Stimulated activated CD4-positive, alpha-beta T cell treated with anti-CD3 and anti-CD28 coated beads, Interleukin-15, amount 100 ng/mL, for 48 hours (primary cell): ENCODE results near the gene AVL9.
"Not testable (repeated sequence)": the region's sequence is repeated elsewhere in the genome, so short reads cannot be mapped to it uniquely, and the experiment has no call there.

ENCODE experiments used
- DNase-seq, 2 donors: peaks; one replicate each; pipeline ENCODE4 v3.0.0-alpha.2; 2020; ENCODE audit warnings: low read depth in 2 of 2

AVL9 gene

DNA sequence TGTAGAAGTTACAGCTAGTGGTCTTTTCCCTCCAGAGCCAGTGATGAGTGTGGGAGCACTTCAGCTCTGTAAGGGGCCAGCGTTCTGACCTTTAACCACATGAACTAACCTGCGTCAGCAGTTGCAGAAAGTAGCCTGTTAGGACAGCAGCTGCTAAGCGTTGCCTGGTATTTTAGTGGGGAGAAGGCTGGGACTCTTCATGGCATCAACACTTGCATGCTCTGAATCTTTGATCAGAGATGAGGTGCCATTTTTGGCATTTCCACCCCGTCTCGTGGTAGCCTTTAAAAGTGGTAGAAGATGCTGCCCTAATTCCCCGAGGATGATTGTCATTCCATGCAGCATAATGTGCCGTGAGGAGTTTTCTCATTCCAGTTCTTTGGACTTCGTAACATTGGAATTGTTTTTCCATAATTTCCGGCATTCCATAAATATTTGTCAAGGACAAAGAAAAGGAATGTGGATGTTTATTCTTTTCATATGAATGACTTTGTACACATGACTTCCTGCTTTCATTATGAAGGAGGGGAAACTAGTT, 92.2 kb downstream of the AVL9 start:
- no peak for DNase-seq

DNA sequence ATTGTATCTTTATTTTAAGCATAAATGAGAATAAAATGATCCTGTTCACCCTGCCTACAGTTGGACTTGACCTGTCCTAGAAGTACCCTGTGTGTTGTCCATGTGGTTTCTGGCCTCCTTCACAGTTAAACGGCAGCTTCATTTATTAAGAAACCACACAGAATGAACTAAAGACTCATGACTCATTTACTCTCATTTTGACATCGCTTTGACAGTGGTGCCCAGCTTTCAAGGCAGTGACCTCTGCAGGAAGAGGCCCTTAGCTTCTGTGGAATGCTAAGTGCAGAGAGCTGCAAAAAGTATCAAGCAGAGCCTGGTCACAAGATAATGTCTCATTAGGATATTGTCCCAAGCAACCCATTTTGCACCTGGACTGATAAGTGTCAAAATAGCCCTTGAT, 93.4 kb downstream of the AVL9 start:
- DNase-seq = no peak

DNA sequence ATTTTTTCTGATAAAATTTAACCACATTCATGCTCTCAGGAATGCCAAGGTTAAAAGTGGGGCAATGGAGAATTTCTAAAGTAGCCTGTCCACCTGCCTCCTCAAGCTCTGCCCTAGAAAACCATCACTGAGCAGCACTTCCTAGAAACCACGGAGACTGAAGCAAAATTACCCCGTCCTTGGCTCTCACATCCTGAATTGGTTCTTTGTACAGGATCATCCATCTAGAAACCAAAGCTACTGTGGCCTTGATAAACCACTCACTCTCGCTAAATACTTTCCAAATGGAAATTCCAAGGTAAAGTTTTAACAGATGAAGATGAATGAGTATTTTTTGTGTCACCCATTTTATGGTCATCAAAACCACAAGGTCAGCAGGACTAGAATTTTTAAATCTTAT, 96.6 kb downstream of the AVL9 start:
- DNase-seq = no peak

DNA sequence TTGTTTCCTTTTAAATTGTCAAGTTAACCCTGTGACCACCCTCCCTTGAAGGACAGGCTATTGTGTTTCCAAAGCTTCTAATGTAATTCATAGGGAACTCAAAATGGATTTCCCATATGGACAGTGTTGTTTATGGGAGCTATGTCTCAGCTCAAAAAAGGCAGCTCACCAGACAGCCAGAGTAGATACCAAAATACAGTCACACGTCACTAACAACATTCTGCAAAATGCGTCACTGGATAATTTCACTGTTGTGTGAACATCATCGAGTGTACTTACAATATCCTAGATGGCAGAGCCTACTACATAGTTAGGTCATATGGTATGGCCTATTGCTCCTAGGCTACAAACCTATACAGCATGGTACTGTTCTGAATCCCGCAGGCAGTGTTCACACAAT, 97.4 kb downstream of the AVL9 start:
- DNase-seq = no peak

- no peak for DNase-seq
Observed at GRCh38 chr7:32594965-32595490, 99.7 kb downstream of the AVL9 start.

DNA sequence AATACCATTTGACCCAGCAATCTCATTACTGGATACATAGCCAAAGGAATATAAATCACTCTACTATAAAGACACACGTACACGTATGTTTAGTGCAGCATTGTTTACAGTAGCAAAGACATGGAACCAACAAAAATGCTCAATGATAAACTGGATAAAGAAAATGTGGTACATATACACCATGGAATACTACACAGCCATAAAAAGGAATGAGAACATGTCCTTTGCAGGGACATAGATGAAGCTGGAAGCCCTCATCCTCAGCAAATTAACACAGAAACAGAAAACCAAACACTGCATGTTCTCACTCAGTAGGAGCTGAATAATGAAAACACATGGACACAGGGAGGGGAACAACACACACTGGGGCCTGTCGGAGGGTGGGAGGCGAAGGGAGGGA, 105.9 kb downstream of the AVL9 start:
- not testable (repeated sequence) for DNase-seq

DNA sequence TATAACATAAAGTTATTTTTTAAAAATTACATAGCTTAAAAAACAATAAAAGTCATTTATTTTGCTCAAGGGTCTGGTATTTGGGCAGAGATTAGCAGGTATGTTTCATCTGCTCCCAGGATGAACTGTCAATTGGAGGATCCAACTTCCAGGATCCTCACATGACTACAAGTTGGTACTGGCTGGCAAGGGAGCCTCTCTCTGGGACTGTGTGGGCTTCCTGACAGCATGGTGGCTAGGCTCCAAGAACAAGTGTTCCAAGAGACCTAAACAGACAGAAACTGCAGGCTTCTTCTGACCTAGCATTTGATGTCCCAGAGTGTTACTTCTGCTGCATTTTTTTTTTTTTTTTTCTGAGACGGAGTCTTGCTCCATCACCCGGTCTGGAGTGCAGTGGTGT, 107.2 kb downstream of the AVL9 start:
- no peak for DNase-seq

GRCh38 chr7:32603492-32603891, 108.2 kb downstream of the AVL9 start:
- not testable (repeated sequence) for DNase-seq

- DNase-seq = not testable (repeated sequence)
Observed at GRCh38 chr7:32604047-32604446, 108.8 kb downstream of the AVL9 start.

DNA sequence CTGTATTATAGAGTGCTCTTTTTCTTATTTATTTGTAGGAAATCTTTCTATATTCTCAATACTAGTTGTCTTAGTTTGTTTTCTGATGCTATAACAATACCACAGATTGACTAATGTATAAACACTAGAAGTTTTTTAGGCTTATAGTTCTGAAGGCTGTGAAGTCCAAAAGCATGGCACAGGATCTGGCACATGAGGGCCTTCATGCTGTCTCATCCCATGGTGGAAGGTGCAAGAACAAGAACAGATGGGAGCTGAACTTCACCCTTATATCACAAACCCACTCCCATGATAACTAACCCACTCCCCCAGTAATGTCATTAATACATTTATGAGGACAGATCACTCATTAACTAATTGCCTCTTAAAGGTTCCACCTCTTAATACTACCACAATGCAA, 109.7 kb downstream of the AVL9 start:
- no peak for DNase-seq

- no peak for DNase-seq
Observed at GRCh38 chr7:32609463-32609862, 114.2 kb downstream of the AVL9 start.

- no peak for DNase-seq
Observed at GRCh38 chr7:32611201-32612099, 116.2 kb downstream of the AVL9 start.

DNA sequence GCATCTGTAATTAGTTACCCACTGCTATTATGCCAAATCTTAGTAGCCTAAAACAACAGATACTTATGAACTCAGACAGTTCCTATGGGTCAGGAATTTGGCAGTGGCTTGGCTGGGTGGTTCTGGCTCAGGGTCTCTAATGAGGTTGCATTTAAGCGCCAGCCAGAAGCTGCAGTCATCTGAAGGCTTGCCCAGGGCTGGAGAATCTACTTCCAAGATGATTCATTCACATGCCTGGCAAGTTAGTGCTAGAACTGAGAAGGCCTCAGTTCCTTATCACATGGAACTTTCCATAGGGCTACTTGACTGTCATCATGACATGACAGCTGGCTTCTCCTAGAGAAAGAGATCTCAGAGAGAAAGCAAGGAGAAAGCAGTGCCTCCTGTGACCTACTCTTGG, 121.3 kb downstream of the AVL9 start:
- DNase-seq = no peak

GRCh38 chr7:32618470-32618869, 123.2 kb downstream of the AVL9 start:
- DNase-seq = no peak

GRCh38 chr7:32618987-32619386, 123.7 kb downstream of the AVL9 start:
- no peak for DNase-seq

DNA sequence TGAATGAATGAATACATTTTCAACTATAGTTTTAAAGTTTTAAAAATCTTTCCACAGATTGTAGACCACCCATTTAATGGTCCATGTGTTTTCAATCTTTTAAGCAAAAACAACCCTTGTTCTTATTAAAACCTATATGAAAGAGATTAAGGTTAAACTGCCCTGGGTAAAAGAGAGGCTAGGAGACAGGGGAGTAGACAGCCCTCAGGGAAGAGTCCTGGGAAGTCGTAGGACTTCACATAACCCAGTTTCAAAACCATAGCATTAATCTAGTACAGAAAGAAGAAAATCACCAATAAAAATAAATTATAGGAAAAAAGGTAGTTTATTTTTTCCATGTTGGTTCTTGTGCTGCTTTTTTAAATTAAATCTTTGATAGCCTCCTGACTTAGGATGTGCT, 124.1 kb downstream of the AVL9 start:
- DNase-seq = not testable (repeated sequence)

DNA sequence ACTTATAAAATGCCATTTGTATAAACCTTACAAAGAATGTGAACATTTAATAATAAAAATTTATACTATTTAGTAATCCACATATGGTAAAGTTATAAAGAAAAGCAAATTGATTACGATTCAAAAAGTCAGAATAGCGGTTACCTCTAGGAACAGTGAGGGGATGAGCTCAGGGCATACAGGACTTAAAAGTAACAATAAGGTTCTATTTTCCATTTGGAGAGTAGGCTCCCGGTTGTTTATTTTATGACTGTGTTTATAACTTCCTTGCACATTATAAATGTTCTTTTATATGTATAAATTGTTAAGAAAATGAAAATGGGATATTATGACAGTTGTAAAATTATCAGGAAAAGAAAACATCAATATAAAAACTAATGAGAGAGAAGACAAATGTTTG, 135.7 kb downstream of the AVL9 start:
- DNase-seq = no peak

GRCh38 chr7:32631590-32632497, 136.6 kb downstream of the AVL9 start:
- not testable (repeated sequence) for DNase-seq

- DNase-seq = not testable (repeated sequence)
Observed at GRCh38 chr7:32633446-32633845, 138.2 kb downstream of the AVL9 start.

- not testable (repeated sequence) for DNase-seq
Observed at GRCh38 chr7:32634798-32635393, 139.6 kb downstream of the AVL9 start.

DNA sequence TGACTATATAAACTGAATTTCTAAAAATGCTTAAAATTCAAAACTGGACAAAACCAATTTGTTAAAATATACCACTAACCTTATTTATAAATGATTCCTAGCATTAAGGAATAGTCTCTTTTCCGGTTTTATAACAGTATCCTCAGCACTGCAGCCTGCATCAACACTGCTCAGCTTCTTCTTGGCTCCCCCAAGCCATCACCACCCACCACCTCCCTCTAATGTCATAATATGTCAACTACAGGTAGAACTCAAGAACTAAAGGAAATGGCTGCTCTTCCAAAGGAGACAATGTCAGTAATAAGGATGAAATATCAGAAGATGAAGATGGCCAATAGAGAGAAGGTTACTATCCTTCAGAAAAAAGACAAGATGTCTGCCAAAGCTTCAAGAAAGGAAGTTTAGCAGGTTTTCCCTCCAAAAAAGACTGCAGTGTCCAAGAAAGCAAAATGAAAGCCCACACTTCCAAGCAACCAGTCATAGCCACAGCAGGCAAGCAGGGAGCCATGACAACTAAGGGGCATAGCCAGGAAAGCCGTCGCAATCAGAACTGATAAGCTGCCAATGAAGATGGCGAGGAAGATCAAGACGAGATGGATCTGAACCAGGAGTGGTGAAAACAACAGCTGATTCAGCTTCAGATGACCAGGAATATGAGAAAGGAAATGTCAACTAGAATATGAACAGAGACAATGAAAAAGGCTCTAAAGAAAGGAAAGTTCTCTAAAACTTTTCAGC, 141.6 kb downstream of the AVL9 start:
- DNase-seq = not testable (repeated sequence)
